Fibroblast of mammary gland (primary cell): ENCODE measurements around the gene LRRC7.

ENCODE experiments used
- DNase-seq: peaks from one replicate; pipeline ENCODE4 v3.0.0-alpha.2; 2010; ENCODE audit warnings: low read depth
- H3K4me3 ChIP-seq: 2 replicates; pipeline ENCODE4 v1.5.1; 2011; ENCODE audit warnings: low read depth, mild to moderate bottlenecking, low read length, moderate library complexity; ENCODE audit not compliant: control insufficient read depth
- CTCF ChIP-seq: conservative IDR thresholded peaks from 2 replicates; pipeline ENCODE4 v1.5.1; 2011; ENCODE audit warnings: low read depth, low read length, inconsistent platforms; ENCODE audit not compliant: control insufficient read depth, insufficient read depth

LRRC7 gene

DNA sequence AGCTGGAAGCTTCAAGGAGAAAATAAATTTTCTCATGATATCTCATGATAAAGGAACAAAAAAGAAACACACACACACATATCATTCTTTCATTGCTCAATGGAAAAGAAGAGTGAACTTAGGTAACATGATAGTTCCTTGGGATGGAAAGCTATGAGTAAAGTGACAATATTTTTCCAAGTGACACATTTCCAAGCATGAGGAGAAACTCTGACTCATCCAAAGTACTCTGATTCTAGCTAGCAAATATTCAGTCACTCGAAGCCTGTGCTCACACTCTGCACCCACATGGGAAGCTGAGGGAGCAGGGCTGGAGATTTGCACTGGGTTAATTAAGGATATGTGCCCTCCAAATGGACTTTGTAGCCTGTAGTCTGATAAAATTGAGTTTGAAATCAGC lies 415.3 kb downstream of the LRRC7 start:
- peak; percentile 85 for DNase-seq
- no peak for TF ChIP-seq CTCF
- no peak overlapping the region for H3K4me3 ChIP-seq

DNA sequence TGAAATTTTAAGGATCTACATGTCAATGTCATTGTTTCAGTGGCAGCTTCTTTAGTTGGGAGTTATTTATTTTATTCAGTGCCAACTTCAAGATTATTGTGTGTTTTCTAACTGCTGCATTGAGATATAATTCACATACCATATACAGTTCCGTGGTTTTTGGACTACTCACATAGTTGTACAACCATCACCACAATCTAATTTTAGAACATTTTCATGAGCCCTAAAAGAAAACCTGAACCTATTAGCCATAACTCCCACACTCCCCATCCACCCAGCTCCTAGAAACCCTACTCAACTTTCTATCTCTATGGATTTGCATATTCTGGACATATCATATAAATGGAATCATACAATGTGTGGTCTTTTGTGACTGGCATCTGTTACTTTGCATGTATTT lies 417.7 kb downstream of the LRRC7 start:
- no peak for DNase-seq
- TF ChIP-seq CTCF, result no peak
- H3K4me3 ChIP-seq, result no peak overlapping the region

GRCh38 chr1:69985901-69986439 lies 418.2 kb downstream of the LRRC7 start:
- H3K4me3 ChIP-seq, result no peak overlapping the region
- DNase-seq, result no peak

GRCh38 chr1:69987881-69988280 lies 420.2 kb downstream of the LRRC7 start:
- no peak for DNase-seq
- no peak overlapping the region for H3K4me3 ChIP-seq
- no peak for TF ChIP-seq CTCF

More at GRCh38 chr1:69985901-69986439, 418.2 kb downstream of the LRRC7 start:
- TF ChIP-seq CTCF, result no peak

DNA sequence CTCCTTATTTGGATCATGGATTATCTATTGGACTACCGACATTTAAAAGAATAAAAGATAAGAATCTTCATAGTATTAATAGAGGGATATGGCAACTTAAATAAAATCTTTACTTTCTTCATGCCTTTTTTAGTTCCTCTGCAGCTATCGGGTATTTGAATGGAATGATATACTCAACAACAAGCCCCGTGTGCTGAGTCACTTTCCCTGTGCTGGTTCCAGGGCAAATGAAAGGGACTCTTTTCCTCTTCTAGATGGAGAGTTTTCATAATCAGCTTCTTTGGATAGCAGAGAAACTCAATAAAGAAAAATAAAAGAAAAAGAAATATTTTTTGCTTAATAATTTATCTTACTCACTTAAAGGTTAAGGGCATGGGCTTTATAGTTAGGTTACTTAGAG lies 423.9 kb downstream of the LRRC7 start:
- DNase-seq, result peak; percentile 25
- no peak overlapping the region for H3K4me3 ChIP-seq
- TF ChIP-seq CTCF, result no peak

DNA sequence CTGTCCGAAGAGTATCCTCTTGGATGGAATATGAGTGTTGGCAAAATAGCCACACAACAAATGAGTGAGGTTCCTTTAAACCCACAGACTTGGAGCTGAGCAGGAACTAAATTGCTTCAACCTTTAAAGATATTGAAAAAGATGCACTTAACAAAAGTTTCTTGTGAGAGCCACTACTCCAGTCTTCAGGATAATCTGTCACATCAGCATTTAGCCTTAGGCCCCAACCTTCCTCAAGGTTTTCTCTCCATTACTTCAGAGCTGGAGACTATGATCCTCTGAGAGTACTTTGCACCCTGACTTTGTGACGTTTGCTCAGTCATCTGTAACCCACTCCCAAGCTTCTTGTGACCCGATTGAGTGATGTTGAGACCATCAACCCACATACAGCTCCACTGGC lies 424.9 kb downstream of the LRRC7 start:
- no peak for DNase-seq
- TF ChIP-seq CTCF, result no peak
- H3K4me3 ChIP-seq, result no peak overlapping the region

DNA sequence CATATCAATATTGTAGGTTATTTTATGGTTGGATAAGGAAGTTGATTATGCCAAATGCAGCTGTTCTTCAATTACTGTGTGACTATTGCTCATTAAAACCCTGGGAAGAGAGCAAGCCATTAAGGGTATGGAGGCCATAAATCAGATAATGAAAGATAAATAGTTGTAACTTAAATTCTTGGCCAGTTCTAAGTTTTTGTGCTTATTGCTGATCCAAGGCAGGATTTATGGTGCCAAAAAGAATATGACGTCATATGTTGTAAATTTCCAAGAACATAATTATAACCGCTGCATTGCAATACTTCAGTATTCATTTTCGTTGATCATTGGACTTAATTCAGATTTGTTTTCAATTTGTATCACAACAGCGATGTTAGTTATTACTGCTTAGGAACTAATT lies 426.1 kb downstream of the LRRC7 start:
- TF ChIP-seq CTCF, result no peak
- no peak overlapping the region for H3K4me3 ChIP-seq
- peak; percentile 58 for DNase-seq
